ENCODE data around the gene CORO1C. TPM values are rescaled to one million over a fixed set of nuclear protein-coding genes. Genes with fewer than 3 reads are reported as not detected.

Gene CORO1C
- polyA plus RNA-seq, 1 donor from 2014 or later, result 123 TPM

- H3K4me3 ChIP-seq (ENCODE audit: low read length), result no peak overlapping the region
- H3K4me2 ChIP-seq (ENCODE audit: low read length), result no peak overlapping the region
- H3K9ac ChIP-seq (ENCODE audit: low read length), result no peak overlapping the region
- no peaks in the 10 kb centered on the region for H3K9me3 ChIP-seq (ENCODE audit: low read length)
- H3K9me2 ChIP-seq (ENCODE audit: insufficient read depth, low read length), result no peaks in the 10 kb centered on the region
- H4K20me1 ChIP-seq (ENCODE audit: insufficient read depth), result no peaks in the 10 kb centered on the region
- no peaks in the 10 kb centered on the region for H3K36me3 ChIP-seq (ENCODE audit: insufficient read depth, low read length)
- no peaks in the 10 kb centered on the region for H3K79me2 ChIP-seq (replicated peaks; ENCODE audit: insufficient read depth, low read length)
- H3K27ac ChIP-seq (ENCODE audit: low read length), result no peak overlapping the region
- H3K27me3 ChIP-seq (ENCODE audit: insufficient read depth, low read depth, low read length), result no peaks in the 10 kb centered on the region
- H3F3A ChIP-seq (ENCODE audit: insufficient read depth, low read length, poor library complexity, severe bottlenecking), result no peaks in the 10 kb centered on the region
- TF ChIP-seq MXI1 (conservative IDR thresholded peaks at IDR 0.05; ENCODE audit: poor library complexity, severe bottlenecking) (no peak), SMC3 (conservative IDR thresholded peaks at IDR 0.05; ENCODE audit: poor library complexity) (no peak), RAD21 (conservative IDR thresholded peaks at IDR 0.05) (no peak), POLR2AphosphoS5 (IDR thresholded peaks at IDR 0.05) (no peak), REST (IDR thresholded peaks at IDR 0.05; ENCODE audit: borderline replicate concordance) (no peak), EP300 (conservative IDR thresholded peaks at IDR 0.05; ENCODE audit: poor library complexity, severe bottlenecking) (no peak), EZH2 (IDR thresholded peaks at IDR 0.05; ENCODE audit: borderline replicate concordance, insufficient read depth, low read length, poor library complexity, severe bottlenecking) (no peak), TAF1 (IDR thresholded peaks at IDR 0.05; ENCODE audit: low read depth) (no peak)
- TF ChIP-seq, protein P1, sequence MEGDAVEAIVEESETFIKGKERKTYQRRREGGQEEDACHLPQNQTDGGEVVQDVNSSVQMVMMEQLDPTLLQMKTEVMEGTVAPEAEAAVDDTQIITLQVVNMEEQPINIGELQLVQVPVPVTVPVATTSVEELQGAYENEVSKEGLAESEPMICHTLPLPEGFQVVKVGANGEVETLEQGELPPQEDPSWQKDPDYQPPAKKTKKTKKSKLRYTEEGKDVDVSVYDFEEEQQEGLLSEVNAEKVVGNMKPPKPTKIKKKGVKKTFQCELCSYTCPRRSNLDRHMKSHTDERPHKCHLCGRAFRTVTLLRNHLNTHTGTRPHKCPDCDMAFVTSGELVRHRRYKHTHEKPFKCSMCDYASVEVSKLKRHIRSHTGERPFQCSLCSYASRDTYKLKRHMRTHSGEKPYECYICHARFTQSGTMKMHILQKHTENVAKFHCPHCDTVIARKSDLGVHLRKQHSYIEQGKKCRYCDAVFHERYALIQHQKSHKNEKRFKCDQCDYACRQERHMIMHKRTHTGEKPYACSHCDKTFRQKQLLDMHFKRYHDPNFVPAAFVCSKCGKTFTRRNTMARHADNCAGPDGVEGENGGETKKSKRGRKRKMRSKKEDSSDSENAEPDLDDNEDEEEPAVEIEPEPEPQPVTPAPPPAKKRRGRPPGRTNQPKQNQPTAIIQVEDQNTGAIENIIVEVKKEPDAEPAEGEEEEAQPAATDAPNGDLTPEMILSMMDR (IDR thresholded peaks at IDR 0.05; ENCODE audit: poor library complexity, severe bottlenecking), result no peak
- H2AFZ ChIP-seq (ENCODE audit: low read depth, low read length), result no peak overlapping the region
Observed at GRCh38 chr12:108615918-108616317, 115.4 kb downstream of the CORO1C start.

DNA sequence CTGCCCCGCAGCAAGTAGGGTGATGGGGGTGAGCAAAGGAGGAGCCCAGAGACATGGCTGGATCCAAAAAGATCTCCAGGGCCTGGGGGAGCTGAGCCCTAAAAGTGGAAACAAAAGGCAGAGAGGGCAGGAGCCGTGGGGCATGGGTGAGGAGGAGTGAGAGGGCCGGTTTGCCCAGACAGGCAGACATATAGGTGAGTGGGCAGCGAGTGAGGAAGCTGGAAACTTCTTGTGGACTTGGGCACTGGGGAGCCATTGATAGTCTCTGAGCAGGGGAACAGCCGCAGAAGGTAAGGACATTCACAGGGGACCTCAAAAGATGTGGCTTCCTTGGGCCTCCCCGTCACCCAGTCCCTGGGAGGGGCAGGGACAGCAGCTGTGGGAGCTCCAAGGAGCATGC is 116.7 kb downstream of the CORO1C start:
- no peak overlapping the region for H3K4me2 ChIP-seq (ENCODE audit: low read length)
- H3F3A ChIP-seq (ENCODE audit: insufficient read depth, low read length, poor library complexity, severe bottlenecking), result no peaks in the 10 kb centered on the region
- H3K79me2 ChIP-seq (replicated peaks; ENCODE audit: insufficient read depth, low read length), result no peaks in the 10 kb centered on the region
- H3K27me3 ChIP-seq (ENCODE audit: insufficient read depth, low read depth, low read length), result no peaks in the 10 kb centered on the region
- H3K27ac ChIP-seq (ENCODE audit: low read length), result no peak overlapping the region
- H4K20me1 ChIP-seq (ENCODE audit: insufficient read depth), result no peaks in the 10 kb centered on the region
- no peaks in the 10 kb centered on the region for H3K9me3 ChIP-seq (ENCODE audit: low read length)
- no peak overlapping the region for H3K4me3 ChIP-seq (ENCODE audit: low read length)
- H2AFZ ChIP-seq (ENCODE audit: low read depth, low read length), result no peak overlapping the region
- no peaks in the 10 kb centered on the region for H3K9me2 ChIP-seq (ENCODE audit: insufficient read depth, low read length)
- H3K36me3 ChIP-seq (ENCODE audit: insufficient read depth, low read length), result no peaks in the 10 kb centered on the region
- H3K9ac ChIP-seq (ENCODE audit: low read length), result no peak overlapping the region
- TF ChIP-seq SMC3 (conservative IDR thresholded peaks at IDR 0.05; ENCODE audit: poor library complexity) (no peak), POLR2AphosphoS5 (IDR thresholded peaks at IDR 0.05) (no peak), EP300 (conservative IDR thresholded peaks at IDR 0.05; ENCODE audit: poor library complexity, severe bottlenecking) (no peak), MXI1 (conservative IDR thresholded peaks at IDR 0.05; ENCODE audit: poor library complexity, severe bottlenecking) (no peak), EZH2 (IDR thresholded peaks at IDR 0.05; ENCODE audit: borderline replicate concordance, insufficient read depth, low read length, poor library complexity, severe bottlenecking) (no peak), TAF1 (IDR thresholded peaks at IDR 0.05; ENCODE audit: low read depth) (no peak), REST (IDR thresholded peaks at IDR 0.05; ENCODE audit: borderline replicate concordance) (no peak), RAD21 (conservative IDR thresholded peaks at IDR 0.05) (no peak)
- TF ChIP-seq, protein P1 (IDR thresholded peaks at IDR 0.05; ENCODE audit: poor library complexity, severe bottlenecking), result no peak
